Superior temporal gyrus (tissue), 1 donor: ENCODE results near the gene NAGPA.
"Not testable (repeated sequence)": the region's sequence is repeated elsewhere in the genome, so short reads cannot be mapped to it uniquely, and the experiment has no call there.

Experiments
- DNase-seq: peaks from one replicate; pipeline ENCODE4 v3.0.0-alpha.2; 2016; ENCODE audit errors: extremely low spot score

NAGPA gene

DNA sequence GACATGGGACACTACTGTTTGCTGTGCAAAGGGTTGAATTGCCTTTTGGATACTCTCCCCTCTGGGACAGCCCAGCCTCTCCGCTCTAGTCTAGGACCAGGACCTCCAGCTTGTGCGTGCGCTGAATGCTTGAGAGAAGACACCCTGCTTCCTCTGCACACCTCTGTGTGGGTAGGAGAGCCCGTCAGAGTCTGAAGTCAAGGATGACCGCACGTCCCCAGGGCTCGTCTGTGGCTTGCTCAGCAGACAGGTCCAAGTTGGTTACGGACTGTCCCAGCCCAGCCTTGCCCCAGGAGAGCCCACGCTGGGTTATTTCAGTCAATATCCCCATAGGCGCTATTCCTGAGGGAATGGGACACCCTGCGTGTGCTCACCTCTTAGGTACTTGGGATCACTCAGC, 28.3 kb upstream of the NAGPA start:
- DNase-seq, result no peak

DNA sequence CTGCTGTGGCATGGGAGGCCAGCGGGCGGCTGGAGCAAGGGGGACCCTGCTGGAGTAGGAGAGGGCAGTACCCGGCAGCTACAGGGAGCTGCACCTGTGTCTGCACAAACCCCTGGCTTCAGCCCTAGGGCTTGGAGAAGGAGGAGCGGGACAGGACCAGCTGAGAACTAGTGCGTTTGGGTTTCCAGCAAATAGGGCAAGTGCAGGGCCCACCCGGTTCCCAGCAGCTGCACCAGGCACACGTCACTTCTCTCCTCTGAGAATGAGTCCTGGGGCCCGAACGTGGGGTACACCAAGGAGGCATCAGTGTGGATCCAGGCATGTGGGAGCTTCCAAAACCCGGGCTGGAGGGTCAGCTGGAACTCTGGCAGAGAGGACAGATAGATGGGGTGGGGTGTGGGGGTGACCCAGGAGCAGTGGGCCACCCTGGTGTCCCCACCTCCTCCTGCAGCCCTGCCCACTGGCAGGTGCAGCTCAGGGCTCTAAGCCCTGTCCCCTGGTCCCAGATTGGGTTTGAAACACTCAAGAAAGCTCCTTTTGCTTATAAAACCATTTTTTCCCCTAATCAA, 26.4 kb upstream of the NAGPA start:
- DNase-seq, result no peak

DNA sequence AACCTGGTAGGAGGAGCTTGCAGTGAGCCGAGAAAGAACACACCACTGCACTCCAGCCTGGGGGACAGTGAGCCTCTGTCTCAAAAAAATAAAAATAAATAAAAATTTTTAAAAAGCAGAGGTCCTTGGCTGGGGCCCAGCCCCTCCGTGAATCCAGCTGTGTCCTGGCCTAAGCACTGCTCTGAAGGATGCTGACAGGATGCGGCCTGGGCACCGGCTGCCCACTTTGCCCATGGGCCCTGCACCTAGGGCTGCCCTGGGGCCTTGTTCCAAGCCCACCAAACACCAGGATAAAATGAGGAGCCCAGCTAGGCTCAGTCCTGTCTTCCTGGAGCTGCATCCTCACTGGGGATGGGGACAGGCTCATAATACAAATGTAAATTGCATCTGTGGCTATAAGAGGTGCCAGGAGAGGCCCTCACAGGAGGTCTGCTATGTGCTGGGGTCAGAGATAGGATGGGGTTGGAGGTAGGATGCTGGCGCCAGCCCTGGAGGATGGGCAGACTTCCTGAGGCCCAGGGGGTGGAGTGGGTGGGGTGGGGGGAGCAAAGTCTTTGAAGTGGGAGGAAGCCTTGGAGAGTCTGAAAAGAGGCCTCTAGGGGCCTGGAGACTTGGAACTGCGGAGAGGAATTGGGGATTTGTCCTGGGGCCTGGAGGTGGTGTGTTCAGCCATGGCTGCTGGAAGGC, 25.8 kb upstream of the NAGPA start:
- no peak for DNase-seq

DNA sequence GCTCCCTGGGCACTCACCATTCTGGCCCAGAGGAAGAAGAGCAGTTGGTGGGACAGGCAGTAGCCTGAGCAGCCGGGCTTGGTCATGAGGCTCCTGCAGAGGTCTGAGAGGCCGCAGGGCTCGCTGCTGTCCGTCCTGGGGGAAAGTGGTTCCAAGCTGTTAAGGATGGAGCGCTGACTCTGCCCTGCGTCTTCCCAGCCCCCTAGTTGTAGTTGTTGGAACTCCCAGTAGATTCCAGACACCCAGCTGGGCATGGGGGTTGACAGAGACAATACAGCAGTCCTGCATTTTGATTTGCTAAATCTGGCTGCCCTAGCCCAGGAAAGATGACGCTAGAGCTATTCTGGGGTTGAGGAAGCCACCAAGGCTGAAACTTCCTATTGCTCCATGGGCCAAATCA, 24.7 kb upstream of the NAGPA start:
- DNase-seq, result no peak

DNA sequence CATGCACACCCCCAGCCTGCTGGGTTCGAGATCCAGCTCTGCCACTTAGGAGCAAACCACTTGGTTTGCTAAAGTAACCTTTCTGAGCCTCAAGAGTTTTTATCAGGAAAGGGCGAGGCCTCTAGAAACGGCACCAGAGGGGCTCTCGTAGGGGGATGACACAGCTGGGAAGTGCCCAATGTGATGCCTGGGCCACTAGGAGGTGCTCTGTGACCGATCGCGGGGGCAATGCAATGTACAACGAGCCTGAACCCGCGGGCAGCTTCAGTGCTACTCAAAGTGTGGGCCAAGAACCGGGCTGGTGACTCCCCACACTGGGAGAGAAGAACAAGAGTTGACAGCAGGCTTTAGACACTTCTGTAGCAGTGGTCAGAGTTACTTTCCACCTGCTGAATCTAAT, 22.6 kb upstream of the NAGPA start:
- no peak for DNase-seq

DNA sequence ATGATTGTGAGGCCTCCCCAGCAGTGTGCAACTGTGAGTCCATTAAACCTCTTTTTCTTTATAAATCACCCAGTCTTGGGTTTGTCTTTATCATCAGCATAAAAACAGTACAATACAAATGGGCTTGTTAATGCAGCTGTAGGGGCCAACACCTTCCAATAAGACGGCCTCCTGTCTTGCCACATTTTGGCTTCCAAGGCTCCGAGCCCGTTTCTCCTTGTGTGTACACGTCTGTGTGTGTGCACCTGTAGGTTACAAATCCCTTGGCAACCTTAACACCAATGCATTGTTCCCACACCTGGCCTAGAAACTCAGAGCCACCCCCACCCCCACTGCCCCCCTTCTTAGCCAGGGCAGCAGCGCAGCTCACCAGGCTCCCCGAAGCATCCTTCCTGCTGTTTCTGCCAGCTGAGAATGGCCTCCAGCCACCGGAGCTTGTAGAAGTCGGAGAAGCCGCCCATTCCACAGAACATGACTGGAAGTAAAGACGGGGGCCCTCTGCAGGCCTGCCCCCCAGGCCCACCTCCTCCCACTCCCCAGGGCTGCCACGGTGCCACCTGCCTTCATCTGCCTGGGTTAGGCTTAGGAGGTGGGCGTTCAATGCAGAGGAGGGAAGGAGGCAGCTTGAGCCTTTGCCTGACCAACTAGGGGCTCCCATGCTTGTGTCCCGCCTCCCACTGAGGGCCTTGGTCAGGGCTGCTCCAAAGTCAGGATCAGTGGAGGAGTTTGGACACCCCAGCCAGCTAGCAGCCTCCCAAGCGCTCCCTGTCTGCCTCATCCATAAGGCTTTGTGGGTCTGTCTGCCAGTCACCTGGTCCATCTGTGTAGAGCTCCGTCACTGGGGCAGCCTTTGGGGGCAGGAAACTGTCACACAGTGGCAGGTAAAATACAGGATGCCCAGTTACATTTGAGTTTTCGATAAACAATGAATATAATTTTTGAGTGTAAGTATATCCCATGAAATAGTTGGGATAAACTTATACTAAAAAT, 21.4 kb upstream of the NAGPA start:
- no peak for DNase-seq

DNA sequence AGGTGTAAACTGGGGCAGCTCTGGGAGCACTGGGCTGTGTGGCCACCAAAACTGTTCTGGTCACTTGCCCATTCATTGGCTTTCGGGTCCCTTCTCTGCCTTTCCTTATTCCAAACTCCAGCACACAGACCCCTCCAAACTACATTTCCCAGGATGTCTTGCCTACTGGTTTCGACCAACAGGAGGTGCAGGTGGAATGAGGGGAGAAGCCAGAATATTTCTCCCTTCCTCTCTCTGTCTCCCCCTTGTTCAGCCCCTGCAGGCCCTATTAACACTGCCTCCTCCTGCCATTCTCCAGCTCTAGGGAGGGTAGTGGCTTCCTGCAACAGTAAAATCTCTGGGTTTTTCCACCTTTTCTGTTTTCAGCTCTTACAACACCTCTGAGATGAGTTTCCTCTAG, 13.2 kb upstream of the NAGPA start:
- DNase-seq, result no peak

DNA sequence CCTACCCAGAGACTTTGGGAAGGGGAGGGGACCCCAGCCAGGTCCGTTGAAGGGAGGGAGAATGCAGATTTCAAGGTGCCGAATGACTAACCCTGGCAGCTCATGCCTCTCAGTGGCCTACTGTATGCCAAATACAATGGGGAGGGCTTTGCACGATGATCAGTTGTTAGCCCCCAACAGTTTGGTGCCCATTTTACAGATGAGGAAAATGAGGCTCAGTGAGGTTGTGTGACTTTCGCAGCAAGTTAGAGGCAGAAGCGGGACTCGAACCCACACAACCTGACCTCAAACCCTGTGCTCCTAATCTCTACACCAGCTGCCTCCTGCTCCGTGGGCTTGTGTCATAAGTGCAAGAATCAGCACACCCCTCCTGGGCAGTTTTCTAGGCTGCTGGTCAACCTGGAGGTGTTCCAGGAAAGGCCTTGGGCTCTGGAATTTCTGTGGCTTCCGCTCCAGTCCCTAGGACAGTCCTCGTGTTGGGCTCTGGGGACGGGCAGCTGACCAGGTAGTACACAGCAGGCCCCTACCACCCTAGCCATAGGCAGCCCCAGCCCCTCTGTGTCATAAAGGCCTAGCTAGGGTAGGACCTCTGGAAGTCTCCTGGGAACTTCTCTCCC, 11.9 kb upstream of the NAGPA start:
- no peak for DNase-seq

DNA sequence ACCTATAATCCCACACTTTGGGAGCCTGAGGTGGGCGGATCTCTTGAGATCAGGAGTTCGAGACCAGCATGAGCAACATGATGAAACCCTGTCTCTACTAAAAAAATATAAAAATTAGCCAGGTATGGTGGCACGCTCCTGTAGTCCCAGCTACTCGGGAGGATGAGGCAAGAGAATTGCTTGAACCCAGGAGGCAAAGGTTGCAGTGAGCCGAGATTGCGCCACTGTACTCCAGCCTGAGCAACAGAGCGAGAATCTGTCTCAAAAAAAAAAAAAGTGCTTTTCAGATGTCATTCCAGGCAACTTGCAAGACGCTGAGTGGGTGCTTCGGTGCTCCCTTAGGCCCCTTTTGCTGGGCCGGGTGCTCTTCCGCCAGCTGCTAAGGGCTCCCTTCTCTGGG, 10.8 kb upstream of the NAGPA start:
- not testable (repeated sequence) for DNase-seq

DNA sequence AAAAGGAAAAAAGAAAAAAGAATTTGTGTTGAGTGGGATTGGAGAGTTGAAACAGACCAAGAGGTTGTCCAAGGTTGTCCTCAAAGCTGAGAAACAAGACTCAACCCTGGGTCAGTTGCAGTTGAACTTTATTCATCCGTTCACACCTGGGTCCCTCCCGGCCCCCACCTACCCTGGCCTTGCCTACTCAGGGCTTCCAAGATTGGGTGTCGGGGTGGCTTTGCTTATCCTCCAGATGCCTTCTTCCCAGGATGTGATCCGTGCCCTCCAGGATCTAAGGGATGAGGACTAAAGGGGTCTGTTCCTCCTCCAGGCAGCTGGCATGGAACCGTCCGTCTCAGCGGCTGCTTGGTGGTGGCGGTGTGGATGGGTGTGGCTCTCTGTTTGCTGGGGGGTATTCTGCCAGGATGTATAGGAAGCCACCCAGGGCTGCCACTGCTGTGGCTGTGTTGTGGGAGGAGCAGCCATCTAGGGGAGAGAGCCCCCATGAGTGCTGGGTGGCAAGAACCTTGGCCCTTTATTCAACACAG, 10.3 kb upstream of the NAGPA start:
- DNase-seq, result no peak

DNA sequence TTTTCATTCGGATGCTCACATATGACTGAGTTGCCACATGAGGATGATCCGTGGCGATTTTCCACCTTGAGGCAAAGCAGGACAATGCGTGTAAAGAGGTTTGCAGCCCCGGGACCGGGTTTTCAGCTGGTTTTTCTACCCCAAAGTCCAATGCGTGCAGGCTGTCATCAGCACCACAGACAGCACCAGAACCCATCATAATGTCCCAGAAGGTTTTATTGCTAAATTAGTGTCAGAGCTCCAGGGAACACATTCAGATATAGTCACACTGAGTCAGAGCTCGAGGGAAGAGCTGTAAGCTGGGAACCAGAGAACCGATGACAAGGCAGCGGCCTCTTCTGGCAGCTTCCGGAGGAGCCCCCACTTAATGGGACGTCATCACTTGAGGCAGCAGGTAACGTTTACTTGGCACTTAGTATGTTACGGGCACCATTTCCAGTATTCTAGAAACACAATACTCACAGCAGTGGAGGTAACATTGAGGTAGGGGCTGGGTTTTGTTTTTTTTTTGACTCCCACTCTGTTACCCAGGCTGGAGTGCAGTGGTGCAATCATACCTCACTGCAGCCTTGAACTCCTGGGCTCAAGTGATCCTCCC, 8.9 kb upstream of the NAGPA start:
- DNase-seq, result no peak

DNA sequence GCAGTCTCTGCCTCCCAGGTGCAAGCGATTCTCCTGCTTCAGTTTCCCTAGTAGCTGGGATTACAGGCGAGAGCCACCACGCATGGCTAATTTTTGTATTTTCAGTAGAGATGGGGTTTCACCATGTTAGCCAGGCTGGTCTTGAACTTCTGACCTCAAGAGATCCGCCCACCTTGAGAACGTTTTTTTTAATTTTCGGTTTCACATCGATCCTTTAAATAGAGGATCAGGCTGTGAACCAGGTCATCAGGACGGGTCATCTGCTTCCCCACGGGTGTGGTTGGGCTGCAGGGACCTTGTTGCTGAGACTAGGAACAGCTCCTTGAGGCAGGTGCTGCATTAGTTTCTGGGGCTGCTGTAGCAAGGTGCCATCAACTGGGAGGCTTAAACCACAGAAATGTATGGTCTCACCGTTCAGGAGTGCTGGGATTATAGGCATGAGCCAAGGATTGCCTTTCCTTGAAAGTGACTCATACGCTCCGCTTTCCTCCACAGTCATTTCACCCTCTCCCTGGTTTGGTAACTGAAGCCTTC, 7.9 kb upstream of the NAGPA start:
- no peak for DNase-seq

DNA sequence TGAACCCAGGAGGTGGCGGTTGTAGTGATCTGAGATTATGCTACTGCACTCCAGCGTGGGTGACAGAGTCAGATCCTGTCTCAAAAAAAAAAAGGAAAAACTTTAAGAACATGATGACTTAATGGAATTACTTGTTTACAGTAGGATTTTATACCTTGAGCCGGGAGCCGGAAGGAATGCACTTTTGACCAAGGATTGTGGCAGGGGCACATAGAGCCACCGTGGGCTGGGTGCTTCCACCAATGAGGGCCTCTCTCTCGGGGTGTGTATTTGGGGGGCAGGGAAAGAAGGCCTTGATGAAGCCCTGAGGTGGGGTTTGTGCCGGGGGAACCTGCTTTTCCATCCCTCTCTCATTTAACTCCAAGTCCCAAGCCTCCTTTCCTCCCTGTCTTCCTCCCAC, 6.7 kb upstream of the NAGPA start:
- DNase-seq, result no peak

DNA sequence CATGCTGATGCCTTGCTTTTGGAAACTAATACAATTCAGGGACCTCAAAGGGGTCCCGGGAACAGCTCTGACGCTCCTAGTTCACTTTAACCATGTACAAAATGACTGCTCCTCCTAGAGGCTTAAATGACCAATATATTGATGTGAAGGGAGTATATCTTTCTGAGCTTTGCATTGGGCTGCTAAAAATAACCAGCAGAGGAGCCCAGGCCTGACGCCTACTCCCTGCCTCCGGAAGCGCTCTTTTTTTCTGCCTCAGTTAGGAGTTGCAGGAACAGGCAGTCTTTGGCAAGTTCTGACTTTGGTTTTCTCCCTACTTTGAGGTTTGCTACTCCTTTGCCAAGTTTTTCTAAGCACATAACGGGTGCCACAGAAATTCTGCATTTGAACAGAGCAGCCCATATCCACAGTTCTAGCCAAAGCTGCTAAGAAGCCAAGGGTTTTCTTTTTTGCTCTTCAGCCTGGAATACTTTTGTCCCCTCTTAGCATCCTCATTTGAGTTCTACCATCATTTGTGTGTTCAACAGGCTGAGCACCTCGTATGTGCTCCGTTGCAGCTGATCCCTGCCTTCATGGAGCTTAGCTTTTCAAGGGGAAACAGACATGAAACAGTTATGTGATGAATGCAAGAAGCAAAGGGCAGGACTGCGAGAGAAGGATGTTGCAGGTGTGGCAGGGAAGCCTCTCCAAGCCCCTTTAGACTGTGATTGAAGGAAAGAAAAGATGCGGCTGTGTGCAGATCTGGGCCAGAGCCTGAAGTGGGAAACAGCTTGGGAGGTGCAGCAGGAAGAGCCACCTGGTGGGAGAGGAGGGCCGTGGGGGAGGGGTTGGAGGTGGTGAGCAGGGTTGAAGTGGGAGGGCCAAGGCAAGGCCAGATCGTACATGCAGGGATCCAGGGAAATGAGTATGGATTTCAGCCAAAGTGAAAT, 2.8 kb upstream of the NAGPA start:
- peak; percentile 77 for DNase-seq

DNA sequence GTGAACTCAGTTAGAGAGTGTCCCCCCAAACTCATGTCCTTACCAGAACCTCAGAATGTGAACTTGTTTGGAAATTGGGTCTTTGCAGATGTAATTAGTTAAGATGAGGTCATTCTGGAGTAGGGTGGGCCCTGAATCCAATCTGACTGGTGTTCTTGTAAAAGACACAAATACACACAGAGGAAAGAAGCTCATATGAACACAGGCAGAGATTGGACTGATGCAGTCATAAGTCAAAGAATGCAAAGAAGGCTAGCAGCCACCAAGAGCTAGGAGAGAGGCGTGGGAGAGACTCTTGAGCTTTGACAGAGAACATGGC, 2.1 kb upstream of the NAGPA start:
- DNase-seq, result peak; percentile 6

DNA sequence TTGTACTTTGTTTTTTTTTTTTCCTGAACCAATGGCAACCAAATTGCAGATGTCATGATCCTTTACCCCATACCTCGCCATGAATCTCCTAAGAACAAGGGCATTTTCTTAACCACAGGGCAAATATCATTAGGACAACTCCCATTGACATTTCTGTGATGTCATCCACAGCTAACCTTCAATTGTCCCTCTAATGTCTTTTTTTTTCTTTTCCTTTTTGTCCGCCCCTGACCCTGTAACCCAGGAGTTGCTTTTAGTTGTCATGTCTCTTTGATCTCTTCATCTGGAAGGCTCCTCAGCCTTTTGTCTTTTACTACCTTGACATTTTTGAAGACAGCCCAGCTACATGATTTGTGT, 410 bp upstream of the NAGPA start:
- DNase-seq, result no peak

DNA sequence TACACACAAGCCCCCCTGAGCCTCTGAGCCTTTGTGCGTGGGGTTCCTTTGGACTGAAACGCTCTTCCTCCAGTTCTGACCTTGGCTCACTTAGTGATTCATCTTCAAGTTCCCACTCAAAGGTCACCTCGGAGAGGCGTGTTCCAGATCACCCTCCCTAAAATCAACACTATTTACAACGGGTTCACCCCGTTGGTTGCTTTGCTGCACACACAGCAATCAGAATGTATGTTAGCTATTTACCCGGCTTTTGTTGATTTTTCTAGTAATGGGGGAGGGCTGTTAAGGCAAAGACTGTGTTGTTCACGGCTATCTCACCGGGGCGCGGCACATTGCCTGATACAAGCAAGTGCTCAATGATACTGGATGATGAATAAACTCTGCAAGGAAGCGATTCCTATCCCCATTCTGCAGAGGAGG, 977 bp downstream of the NAGPA start:
- no peak for DNase-seq

DNA sequence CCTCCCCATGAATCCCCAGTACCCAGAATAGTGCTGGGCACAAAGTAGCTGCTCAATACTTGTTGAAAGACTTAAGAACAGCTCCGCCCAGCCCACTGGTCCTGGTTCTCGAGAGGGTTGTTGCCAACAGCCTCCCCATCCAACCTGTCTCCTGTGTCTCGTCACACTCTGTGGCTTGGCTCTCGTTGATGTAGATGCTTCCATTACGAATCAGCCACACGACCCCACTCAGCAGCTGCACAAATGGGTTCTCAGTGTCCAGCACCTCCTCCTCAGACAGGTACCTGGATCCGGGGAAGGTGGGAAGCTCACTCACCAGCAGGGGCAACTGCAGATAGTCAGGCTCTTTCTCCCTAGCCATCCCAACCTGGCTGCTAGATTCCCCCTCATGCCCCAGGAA, 2.1 kb downstream of the NAGPA start:
- no peak for DNase-seq

DNA sequence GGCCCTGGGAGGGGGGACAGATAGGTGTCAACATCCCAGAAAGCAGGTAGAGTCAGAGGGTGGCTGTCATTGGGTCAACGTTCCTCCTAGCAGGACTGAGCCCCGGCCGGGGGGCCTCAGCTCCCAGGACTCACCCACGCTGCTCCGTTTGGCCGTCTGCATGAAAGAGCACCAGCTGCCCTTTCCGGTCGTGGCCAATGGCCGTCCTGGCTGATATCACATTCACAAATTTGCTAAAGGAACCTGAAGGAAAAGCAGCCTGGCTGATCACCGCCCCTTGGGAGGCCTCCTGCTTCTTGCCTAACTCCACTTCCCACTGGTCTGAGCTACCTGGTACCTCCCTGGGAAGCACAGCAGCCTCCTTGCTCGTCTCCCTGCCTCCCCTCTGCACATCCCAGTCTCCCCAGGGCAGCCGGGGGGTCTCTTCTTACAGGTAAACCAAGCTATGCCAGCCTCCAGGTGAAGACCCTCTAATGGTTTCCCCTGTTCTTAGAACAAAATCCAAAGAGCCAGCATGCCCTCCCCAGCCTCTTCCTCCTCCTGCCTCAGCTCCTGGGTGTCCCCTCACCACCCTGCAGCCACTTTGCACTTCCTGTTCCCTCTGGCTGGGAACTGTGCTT, 3.4 kb downstream of the NAGPA start:
- no peak for DNase-seq

DNA sequence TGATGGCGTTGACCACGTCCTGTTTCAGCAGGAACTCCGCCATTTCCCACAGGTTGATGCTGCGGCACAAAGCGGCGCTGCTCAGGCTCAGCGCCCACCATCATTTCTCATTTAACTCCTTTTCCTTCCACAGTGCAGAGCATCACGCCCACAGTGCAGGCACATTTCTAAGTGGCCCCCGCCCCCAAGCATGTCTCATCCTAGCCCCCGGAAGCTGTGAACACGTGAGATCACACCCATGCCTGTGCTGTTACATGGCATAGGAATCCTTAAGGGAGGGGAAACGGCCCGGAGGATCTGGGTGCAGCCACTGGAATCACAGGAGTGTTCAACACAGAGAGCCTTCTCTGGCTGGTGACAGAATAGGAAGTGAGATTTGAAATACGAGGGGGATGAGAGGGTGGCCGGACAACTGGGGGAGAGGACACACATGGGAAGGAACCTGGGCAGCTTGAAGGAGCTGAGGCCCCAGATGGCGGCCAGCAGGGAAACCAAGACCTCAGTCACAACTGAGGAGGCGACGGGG, 4.7 kb downstream of the NAGPA start:
- peak; percentile 50 for DNase-seq
